ENCODE results near the gene CDC42BPB. TPM values are rescaled to one million over a fixed set of nuclear protein-coding genes. Genes with fewer than 3 reads are reported as not detected.

The CDC42BPB gene
- total and polyA plus RNA-seq, 8 donors: 73.4 to 91.4 (median 79.5) TPM

DNA sequence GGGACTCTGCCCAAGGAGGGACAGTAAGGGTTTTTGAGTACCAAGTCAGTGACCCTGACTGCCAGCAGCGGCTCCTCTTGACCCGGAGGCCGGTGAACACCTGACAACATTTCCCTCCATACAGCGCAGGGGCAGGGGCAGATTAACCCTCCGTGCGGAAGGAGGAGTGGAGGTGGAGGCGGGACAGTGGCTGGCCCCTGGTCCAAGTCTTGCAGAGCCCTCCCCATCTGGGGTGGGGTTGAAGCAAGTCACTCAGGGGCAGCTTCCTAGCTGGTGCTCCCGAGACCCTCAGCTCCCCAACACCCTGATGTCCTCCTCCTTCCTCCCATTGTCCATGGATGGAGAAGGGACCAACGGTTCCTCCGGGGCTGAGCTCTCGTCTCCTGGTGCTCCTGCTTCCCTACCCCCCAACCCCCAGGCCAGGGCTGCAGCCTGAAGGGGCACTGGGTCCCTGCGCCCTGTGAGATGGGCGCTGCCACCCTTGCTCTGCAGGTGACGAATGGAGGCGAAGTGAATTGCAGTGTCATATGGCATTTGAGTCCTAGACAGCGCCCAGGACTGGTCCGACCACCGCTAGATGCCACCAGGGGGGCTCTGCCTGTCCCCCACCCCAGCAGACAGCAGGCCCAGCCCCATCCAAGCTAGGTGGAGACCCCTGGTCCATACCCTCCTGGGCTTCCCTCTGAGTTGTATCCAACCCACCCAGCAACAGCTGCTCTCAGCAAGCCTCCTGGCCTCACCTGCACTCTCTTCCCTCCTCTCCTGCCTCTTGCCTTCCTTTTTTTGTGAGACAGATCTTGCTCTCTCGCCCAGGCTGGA, 141.8 kb downstream of the CDC42BPB start:
- intact Hi-C loops (cut with DNase I): no loop called here
- no peak overlapping the region for H3K4me3 ChIP-seq
- no peaks in the 10 kb centered on the region for H3K9me3 ChIP-seq
- H3K36me3 ChIP-seq: peaks cover 0 to 23% of the 10 kb centered on the region in 2 donors
- H3K4me1 ChIP-seq: no peaks in the 10 kb centered on the region
- TF ChIP-seq, protein P1, sequence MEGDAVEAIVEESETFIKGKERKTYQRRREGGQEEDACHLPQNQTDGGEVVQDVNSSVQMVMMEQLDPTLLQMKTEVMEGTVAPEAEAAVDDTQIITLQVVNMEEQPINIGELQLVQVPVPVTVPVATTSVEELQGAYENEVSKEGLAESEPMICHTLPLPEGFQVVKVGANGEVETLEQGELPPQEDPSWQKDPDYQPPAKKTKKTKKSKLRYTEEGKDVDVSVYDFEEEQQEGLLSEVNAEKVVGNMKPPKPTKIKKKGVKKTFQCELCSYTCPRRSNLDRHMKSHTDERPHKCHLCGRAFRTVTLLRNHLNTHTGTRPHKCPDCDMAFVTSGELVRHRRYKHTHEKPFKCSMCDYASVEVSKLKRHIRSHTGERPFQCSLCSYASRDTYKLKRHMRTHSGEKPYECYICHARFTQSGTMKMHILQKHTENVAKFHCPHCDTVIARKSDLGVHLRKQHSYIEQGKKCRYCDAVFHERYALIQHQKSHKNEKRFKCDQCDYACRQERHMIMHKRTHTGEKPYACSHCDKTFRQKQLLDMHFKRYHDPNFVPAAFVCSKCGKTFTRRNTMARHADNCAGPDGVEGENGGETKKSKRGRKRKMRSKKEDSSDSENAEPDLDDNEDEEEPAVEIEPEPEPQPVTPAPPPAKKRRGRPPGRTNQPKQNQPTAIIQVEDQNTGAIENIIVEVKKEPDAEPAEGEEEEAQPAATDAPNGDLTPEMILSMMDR (IDR thresholded peaks at IDR 0.05): no peak
- H3K27me3 ChIP-seq: no peaks in the 10 kb centered on the region
- no peak for ATAC-seq
- peak in 1 of 4 donors; percentile 45 for DNase-seq
- no peak overlapping the region for H3K27ac ChIP-seq

DNA sequence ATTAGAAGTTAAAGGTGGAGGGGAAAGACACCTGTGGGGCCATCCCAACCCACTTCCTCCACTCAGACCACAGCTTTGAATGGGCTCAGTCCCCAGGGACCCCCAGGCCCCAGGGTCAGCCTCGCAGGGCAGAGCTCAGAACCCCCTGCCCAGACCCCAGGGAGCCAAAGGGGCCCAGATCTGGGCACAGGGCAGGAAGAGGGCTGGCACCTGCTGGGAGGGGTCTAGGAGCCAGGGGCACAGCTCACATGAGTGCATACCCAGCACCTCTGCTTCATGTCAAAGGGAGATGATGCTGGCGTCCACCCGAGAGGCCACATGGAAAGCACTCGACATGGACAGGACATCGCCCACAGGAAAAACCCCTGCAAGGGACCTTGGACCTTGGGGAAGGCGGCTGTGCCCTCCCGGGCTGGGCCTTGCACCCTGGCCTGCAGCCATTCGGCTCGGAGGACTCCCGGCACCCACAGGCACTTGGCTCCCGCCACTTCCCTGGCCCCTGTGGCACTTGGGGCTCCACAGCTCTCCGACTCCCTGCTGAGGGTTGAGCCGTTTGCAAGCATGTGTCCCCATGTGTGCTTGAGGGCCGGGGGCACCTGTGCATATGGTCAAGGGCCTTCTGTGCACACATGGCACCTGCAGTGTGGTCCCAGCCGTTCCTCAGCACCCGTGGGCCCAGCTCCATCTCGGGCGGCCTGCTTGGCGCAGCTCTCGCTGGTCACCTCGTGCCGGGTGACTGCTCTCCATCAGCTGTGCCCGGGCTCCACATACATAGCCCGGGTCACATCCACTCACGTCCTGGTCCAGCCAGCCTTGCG, 142.7 kb downstream of the CDC42BPB start:
- ATAC-seq: no peak
- Histone ChIP-seq H3K9me3 (no peaks in the 10 kb centered on the region), H3K36me3 (peaks cover 0 to 25% of the 10 kb centered on the region in 2 donors), H3K4me3 (no peak overlapping the region), H3K4me1 (no peaks in the 10 kb centered on the region), H3K27me3 (no peaks in the 10 kb centered on the region), H3K27ac (no peak overlapping the region)
- intact Hi-C loops (cut with DNase I): no loop called here
- TF ChIP-seq, protein P1 (IDR thresholded peaks at IDR 0.05): no peak
- peak in 1 of 4 donors; percentile 77 for DNase-seq

DNA sequence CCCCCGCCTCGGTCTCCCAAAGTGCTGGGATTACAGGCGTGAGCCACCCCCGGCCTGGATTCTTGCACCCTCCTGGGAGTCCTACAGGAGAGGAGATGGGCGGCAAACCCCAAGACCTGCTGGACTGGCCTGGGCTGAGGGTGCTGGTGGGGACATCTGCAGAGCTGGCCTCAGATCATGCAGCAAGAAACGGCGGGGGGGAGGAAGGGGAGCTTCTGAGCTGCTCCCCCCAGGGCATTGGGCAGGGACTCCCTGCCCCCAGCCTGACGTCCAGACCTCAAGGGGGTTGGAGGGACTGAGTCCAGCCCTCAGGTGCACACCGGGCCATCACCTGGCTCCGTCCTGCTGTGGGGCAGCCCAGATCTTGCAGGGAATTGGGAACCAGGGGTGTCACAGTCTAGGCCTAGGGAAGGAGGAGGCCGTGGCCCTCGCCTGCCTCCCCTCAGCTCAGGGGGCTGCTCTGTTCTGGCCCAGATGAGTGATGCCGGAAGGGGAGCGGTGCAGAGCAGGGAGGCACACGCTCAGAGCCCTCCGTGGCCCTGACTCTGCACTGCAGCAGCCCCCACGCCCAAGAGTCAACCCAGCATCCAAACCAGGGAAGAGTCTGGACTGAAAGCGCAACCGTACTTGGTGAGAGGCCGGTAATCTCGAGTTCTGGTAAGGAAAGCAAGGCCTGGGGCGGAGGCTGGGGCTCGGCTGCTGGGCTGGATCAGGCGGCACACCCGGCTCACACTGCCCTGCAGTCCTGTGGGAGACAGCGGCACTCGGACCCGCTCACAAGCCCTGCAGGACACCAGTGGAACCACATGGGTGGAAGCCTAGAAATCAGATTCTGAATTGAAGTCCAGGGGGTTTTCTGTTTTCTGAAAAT, 143.8 kb downstream of the CDC42BPB start:
- H3K36me3 ChIP-seq: peaks cover 0 to 25% of the 10 kb centered on the region in 2 donors
- no peaks in the 10 kb centered on the region for H3K9me3 ChIP-seq
- ATAC-seq (no peak), DNase-seq (peak in 1 of 4 donors; percentile 78)
- TF ChIP-seq, protein P1 (IDR thresholded peaks at IDR 0.05): no peak
- no peak overlapping the region for H3K27ac ChIP-seq
- no peaks in the 10 kb centered on the region for H3K4me1 ChIP-seq
- no peaks in the 10 kb centered on the region for H3K27me3 ChIP-seq
- H3K4me3 ChIP-seq: no peak overlapping the region
- intact Hi-C loops (cut with DNase I): no loop called here

DNA sequence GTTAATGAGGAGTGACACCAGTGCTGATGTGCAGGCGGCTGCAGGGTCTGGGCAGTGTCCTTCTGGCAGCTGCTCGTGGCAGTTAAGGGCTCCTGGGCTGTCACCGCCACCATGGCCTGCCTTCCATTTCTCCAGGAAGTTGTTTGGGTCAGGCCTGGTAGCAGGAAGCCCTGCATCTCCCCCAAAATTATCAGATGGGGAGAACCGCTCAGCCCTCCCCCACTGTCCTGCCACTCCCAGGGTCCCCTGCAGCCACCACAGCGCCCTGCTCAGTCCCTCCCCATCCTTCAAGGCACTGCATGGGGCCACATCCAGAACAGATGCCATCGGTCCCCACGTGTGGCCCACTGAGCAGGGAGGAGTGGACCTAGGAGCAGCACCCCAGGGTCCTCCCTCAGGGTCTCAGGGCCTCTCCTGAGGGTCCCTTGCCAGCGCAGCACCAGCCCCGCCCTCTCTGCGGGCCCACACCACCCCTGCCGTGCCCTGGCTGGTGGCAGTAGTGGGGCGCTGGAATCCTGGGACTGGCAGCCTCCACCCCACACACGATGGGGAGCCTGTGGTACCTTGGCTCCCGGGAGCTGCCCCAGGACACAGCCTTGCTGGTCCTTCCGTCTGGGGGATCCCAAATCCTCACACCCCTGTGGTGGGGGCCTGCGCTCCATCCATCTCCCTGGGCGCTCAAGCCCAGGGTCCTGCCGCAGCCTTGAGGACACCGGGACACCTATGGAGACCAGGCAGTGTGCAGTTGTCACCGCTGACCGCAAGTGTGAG, 145.2 kb downstream of the CDC42BPB start:
- Histone ChIP-seq H3K9me3 (no peaks in the 10 kb centered on the region), H3K27ac (no peak overlapping the region), H3K27me3 (no peaks in the 10 kb centered on the region), H3K36me3 (peaks cover 0 to 37% of the 10 kb centered on the region in 2 donors), H3K4me3 (no peak overlapping the region), H3K4me1 (no peaks in the 10 kb centered on the region)
- intact Hi-C loops (cut with DNase I): no loop called here
- DNase-seq (peak in 1 of 4 donors; percentile 47), ATAC-seq (no peak)
- TF ChIP-seq, protein P1 (IDR thresholded peaks at IDR 0.05): no peak

Data from left lung (tissue), 10 donors.